Activated naive CD4-positive, alpha-beta T cell treated with anti-CD3 and anti-CD28 coated beads, Interleukin-2, amount 10 ng/mL, durations not matched to agents 7 days and 5 days (primary cell): ENCODE results near the gene DUOXA2.
"Not testable (repeated sequence)": the region's sequence is repeated elsewhere in the genome, so short reads cannot be mapped to it uniquely, and the experiment has no call there.

Source experiments
- CTCF ChIA-PET: fragments of 350-600 bp; sonication (Branson Sonifier 250); formaldehyde crosslinking; loops from one replicate; lab custom pipeline; 2021; ENCODE audit warnings: antibody characterized with exemption; lab: Charles Lee
- DNase-seq: peaks from one replicate; pipeline ENCODE4 v3.0.0-alpha.2; 2020
- H3K27ac Mint-ChIP-seq: one replicate; pipeline ENCODE4 v1.8.0; 2021; ENCODE audit warnings: mild to moderate bottlenecking, moderate library complexity, mixed read lengths
- H3K27me3 Mint-ChIP-seq: one replicate; pipeline ENCODE4 v1.8.0; 2021; ENCODE audit warnings: mild to moderate bottlenecking, mixed read lengths
- H3K36me3 Mint-ChIP-seq: one replicate; pipeline ENCODE4 v1.8.0; 2021; ENCODE audit warnings: mixed read lengths
- H3K4me1 Mint-ChIP-seq: one replicate; pipeline ENCODE4 v1.8.0; 2021; ENCODE audit warnings: mixed read lengths
- H3K4me3 Mint-ChIP-seq: one replicate; pipeline ENCODE4 v1.8.0; 2021; ENCODE audit warnings: mild to moderate bottlenecking, moderate library complexity, mixed read lengths
- H3K9me3 Mint-ChIP-seq: one replicate; pipeline ENCODE4 v1.8.0; 2021; ENCODE audit warnings: mixed read lengths

DUOXA2 gene

GRCh38 chr15:45104170-45104569, 10.0 kb upstream of the DUOXA2 start:
- H3K4me1 Mint-ChIP-seq, H3K9me3 Mint-ChIP-seq, H3K4me3 Mint-ChIP-seq, DNase-seq, H3K36me3 Mint-ChIP-seq, H3K27ac Mint-ChIP-seq: not testable (repeated sequence)
- peaks cover 49% of the 10 kb centered on the region for H3K27me3 Mint-ChIP-seq
- CTCF ChIA-PET, result interaction anchor here (1.9 kb wide), 1 partner anchor 14 kb away, joined by 7 read pairs; no protein-coding TSS in a partner anchor

- H3K36me3 Mint-ChIP-seq, result no peaks in the 10 kb centered on the region
- H3K27ac Mint-ChIP-seq, result no peak overlapping the region
- peaks cover 59% of the 10 kb centered on the region for H3K27me3 Mint-ChIP-seq
- CTCF ChIA-PET, result interaction anchor here (1.9 kb wide), 1 partner anchor 12 kb away, joined by 7 read pairs; no protein-coding TSS in a partner anchor
- DNase-seq, result no peak
- H3K4me3 Mint-ChIP-seq, result no peak overlapping the region
- H3K4me1 Mint-ChIP-seq, result no peaks in the 10 kb centered on the region
- H3K9me3 Mint-ChIP-seq, result no peaks in the 10 kb centered on the region
These were observed 8.5 kb upstream of the DUOXA2 start for GRCh38 chr15:45105586-45105985.

GRCh38 chr15:45106002-45106790, 7.9 kb upstream of the DUOXA2 start:
- Mint-ChIP-seq H3K27ac (no peak overlapping the region), H3K4me1 (no peaks in the 10 kb centered on the region), H3K4me3 (no peak overlapping the region), H3K36me3 (no peaks in the 10 kb centered on the region), H3K27me3 (peaks cover 63% of the 10 kb centered on the region), H3K9me3 (no peaks in the 10 kb centered on the region)
- no peak for DNase-seq
- CTCF ChIA-PET, result interaction anchor here (1.0 to 1.9 kb wide), 2 partner anchors 12 kb away, joined by 7 read pairs; no protein-coding TSS in a partner anchor

- no peaks in the 10 kb centered on the region for H3K9me3 Mint-ChIP-seq
- H3K4me1 Mint-ChIP-seq, result peaks cover 9% of the 10 kb centered on the region
- CTCF ChIA-PET, result no interaction called here
- no peak overlapping the region for H3K27ac Mint-ChIP-seq
- H3K4me3 Mint-ChIP-seq, result no peak overlapping the region
- H3K36me3 Mint-ChIP-seq, result no peaks in the 10 kb centered on the region
- no peak for DNase-seq
- H3K27me3 Mint-ChIP-seq, result peaks cover 74% of the 10 kb centered on the region
These were observed 6.0 kb upstream of the DUOXA2 start for GRCh38 chr15:45107941-45108630.

- H3K4me1 Mint-ChIP-seq, result peaks cover 18% of the 10 kb centered on the region
- CTCF ChIA-PET, result interaction anchor here (0.6 to 1.7 kb wide), 3 partner anchors 8 to 67 kb away, joined by 3 to 10 read pairs (median 3); no protein-coding TSS in a partner anchor
- no peak overlapping the region for H3K27ac Mint-ChIP-seq
- DNase-seq, result no peak
- no peaks in the 10 kb centered on the region for H3K36me3 Mint-ChIP-seq
- H3K9me3 Mint-ChIP-seq, result no peaks in the 10 kb centered on the region
- peaks cover 89% of the 10 kb centered on the region for H3K27me3 Mint-ChIP-seq
- H3K4me3 Mint-ChIP-seq, result no peak overlapping the region
These were observed 3.8 kb upstream of the DUOXA2 start for GRCh38 chr15:45110256-45110820.

GRCh38 chr15:45111390-45112142, 2.6 kb upstream of the DUOXA2 start:
- CTCF ChIA-PET, result no interaction called here
- Mint-ChIP-seq H3K4me1 (peaks cover 22% of the 10 kb centered on the region), H3K27ac (no peak overlapping the region), H3K4me3 (no peak overlapping the region), H3K9me3 (no peaks in the 10 kb centered on the region), H3K36me3 (no peaks in the 10 kb centered on the region), H3K27me3 (peaks cover 90% of the 10 kb centered on the region)
- no peak for DNase-seq

- CTCF ChIA-PET, result no interaction called here
- H3K9me3 Mint-ChIP-seq, result no peaks in the 10 kb centered on the region
- peaks cover 90% of the 10 kb centered on the region for H3K27me3 Mint-ChIP-seq
- DNase-seq, result no peak
- H3K36me3 Mint-ChIP-seq, result no peaks in the 10 kb centered on the region
- no peak overlapping the region for H3K4me3 Mint-ChIP-seq
- H3K27ac Mint-ChIP-seq, result no peak overlapping the region
- peaks cover 24% of the 10 kb centered on the region for H3K4me1 Mint-ChIP-seq
These were observed 2.0 kb upstream of the DUOXA2 start for GRCh38 chr15:45112143-45112590.

GRCh38 chr15:45112591-45113379, 1.3 kb upstream of the DUOXA2 start:
- peaks cover 29% of the 10 kb centered on the region for H3K4me1 Mint-ChIP-seq
- no peaks in the 10 kb centered on the region for H3K9me3 Mint-ChIP-seq
- peaks cover 90% of the 10 kb centered on the region for H3K27me3 Mint-ChIP-seq
- DNase-seq, result no peak
- no peak overlapping the region for H3K4me3 Mint-ChIP-seq
- no peak overlapping the region for H3K27ac Mint-ChIP-seq
- CTCF ChIA-PET, result interaction anchor here (2.3 kb wide), 1 partner anchor 11 kb away, joined by 5 read pairs; no protein-coding TSS in a partner anchor
- no peaks in the 10 kb centered on the region for H3K36me3 Mint-ChIP-seq

GRCh38 chr15:45113380-45113990, 641 bp upstream of the DUOXA2 start:
- Mint-ChIP-seq H3K9me3 (no peaks in the 10 kb centered on the region), H3K27ac (no peak overlapping the region), H3K27me3 (peaks cover 97% of the 10 kb centered on the region), H3K4me1 (peaks cover 33% of the 10 kb centered on the region), H3K36me3 (no peaks in the 10 kb centered on the region), H3K4me3 (no peak overlapping the region)
- CTCF ChIA-PET, result interaction anchor here (2.3 kb wide), 1 partner anchor 10 kb away, joined by 5 read pairs; no protein-coding TSS in a partner anchor
- DNase-seq, result no peak

GRCh38 chr15:45114751-45115085, 592 bp downstream of the DUOXA2 start:
- Mint-ChIP-seq H3K36me3 (no peaks in the 10 kb centered on the region), H3K27ac (no peak overlapping the region), H3K9me3 (no peaks in the 10 kb centered on the region), H3K4me1 (peaks cover 33% of the 10 kb centered on the region), H3K27me3 (peaks cover 96% of the 10 kb centered on the region), H3K4me3 (no peak overlapping the region)
- CTCF ChIA-PET, result interaction anchor here (0.6 to 2.3 kb wide), 2 partner anchors 9 to 10 kb away, joined by 3 to 5 read pairs; no protein-coding TSS in a partner anchor
- DNase-seq, result no peak

- CTCF ChIA-PET, result interaction anchor here (0.6 kb wide), 1 partner anchor 10 kb away, joined by 3 read pairs; no protein-coding TSS in a partner anchor
- no peak for DNase-seq
- Mint-ChIP-seq H3K4me1 (peaks cover 33% of the 10 kb centered on the region), H3K27me3 (peaks cover 96% of the 10 kb centered on the region), H3K4me3 (no peak overlapping the region), H3K9me3 (no peaks in the 10 kb centered on the region), H3K27ac (peak overlapping the region; percentile 45), H3K36me3 (no peaks in the 10 kb centered on the region)
These were observed 1.2 kb downstream of the DUOXA2 start for GRCh38 chr15:45115312-45115820.

- Mint-ChIP-seq H3K27ac (no peak overlapping the region), H3K4me1 (peaks cover 33% of the 10 kb centered on the region), H3K36me3 (no peaks in the 10 kb centered on the region), H3K27me3 (peaks cover 97% of the 10 kb centered on the region), H3K9me3 (no peaks in the 10 kb centered on the region), H3K4me3 (no peak overlapping the region)
- no peak for DNase-seq
- CTCF ChIA-PET, result interaction anchor here (0.5 to 1.0 kb wide), 2 partner anchors 10 to 405 kb away, joined by 3 read pairs; partner anchors contain the start of gene PATL2
These were observed 1.9 kb downstream of the DUOXA2 start for GRCh38 chr15:45116006-45116481.
